Uterus (tissue), 2 donors: ENCODE results near the gene RSPH10B2.
"Not testable (repeated sequence)": the region's sequence is repeated elsewhere in the genome, so short reads cannot be mapped to it uniquely, and the experiment has no call there.

Experiments
- POLR2A ChIP-seq, 2 donors: fragments of 450-650 bp; IDR thresholded peaks; one replicate each; pipeline ENCODE4 v1.6.1; 2016; ENCODE audit warnings: antibody characterized with exemption in 2 of 2, mild to moderate bottlenecking in 1 of 2, moderate library complexity in 1 of 2
- TF ChIP-seq, protein P1 (sequence below), 4 experiments: fragments of 200-600 bp in 2 of 4; fragments of 450-650 bp in 2 of 4; sonication (generic) in 2 of 4; IDR thresholded peaks; one replicate each; pipeline ENCODE4 v1.5.1; 2016 to 2019; ENCODE audit warnings: antibody characterized with exemption in 4 of 4, mild to moderate bottlenecking in 2 of 4, moderate library complexity in 1 of 4

- TF ChIP-seq, protein P1, sequence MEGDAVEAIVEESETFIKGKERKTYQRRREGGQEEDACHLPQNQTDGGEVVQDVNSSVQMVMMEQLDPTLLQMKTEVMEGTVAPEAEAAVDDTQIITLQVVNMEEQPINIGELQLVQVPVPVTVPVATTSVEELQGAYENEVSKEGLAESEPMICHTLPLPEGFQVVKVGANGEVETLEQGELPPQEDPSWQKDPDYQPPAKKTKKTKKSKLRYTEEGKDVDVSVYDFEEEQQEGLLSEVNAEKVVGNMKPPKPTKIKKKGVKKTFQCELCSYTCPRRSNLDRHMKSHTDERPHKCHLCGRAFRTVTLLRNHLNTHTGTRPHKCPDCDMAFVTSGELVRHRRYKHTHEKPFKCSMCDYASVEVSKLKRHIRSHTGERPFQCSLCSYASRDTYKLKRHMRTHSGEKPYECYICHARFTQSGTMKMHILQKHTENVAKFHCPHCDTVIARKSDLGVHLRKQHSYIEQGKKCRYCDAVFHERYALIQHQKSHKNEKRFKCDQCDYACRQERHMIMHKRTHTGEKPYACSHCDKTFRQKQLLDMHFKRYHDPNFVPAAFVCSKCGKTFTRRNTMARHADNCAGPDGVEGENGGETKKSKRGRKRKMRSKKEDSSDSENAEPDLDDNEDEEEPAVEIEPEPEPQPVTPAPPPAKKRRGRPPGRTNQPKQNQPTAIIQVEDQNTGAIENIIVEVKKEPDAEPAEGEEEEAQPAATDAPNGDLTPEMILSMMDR (IDR thresholded peaks at IDR 0.05): not testable (repeated sequence)
- not testable (repeated sequence) for TF ChIP-seq POLR2A (IDR thresholded peaks at IDR 0.05)
Observed at GRCh38 chr7:6789353-6789752, 35.5 kb downstream of the RSPH10B2 start.
